GM10266 (cell line): ENCODE measurements around the gene BAIAP2L2.

Experiments used
- DNase-seq: peaks from one replicate; pipeline ENCODE4 v3.0.0; 2012; ENCODE audit errors: extremely low spot score
- TF ChIP-seq, protein P1 (sequence below): IDR thresholded peaks from 2 replicates; pipeline ENCODE4 v1.5.1; 2012; ENCODE audit warnings: mild to moderate bottlenecking, low read depth; ENCODE audit not compliant: control insufficient read depth, insufficient read depth; ENCODE audit errors: missing control alignments

BAIAP2L2 gene

DNA sequence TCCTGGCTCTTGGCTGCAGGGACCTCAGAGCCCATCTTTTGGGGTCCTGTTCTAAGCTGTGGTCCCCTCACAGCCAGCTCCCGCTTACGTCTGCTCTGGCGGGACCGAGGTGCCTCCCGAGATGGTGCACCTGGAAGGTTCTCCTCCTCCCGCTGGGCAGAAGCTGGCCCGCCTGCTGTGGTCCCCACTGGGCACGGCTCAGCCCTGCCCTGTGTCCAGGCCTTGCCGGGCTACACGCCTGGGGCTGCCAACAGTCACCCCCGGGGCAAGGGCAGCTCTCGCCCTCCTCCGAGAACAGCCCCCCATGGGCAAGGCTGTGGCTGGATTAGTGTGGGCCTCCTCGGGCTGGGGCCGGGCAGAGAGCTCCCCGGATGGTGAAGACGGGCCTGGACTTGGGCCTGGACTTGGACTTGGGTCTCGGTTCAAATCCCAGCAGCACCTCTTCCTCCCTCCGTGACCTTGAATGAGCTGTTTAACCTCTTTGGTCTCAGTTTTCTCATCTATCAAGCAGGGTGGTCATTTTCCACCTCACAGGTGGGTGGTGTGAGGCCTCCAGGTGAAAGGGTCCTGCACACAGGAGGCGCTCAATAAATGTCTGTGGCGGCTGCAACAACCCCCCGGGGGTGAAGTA is 998 bp downstream of the BAIAP2L2 start:
- peak; percentile 56 for DNase-seq
- TF ChIP-seq, protein P1, sequence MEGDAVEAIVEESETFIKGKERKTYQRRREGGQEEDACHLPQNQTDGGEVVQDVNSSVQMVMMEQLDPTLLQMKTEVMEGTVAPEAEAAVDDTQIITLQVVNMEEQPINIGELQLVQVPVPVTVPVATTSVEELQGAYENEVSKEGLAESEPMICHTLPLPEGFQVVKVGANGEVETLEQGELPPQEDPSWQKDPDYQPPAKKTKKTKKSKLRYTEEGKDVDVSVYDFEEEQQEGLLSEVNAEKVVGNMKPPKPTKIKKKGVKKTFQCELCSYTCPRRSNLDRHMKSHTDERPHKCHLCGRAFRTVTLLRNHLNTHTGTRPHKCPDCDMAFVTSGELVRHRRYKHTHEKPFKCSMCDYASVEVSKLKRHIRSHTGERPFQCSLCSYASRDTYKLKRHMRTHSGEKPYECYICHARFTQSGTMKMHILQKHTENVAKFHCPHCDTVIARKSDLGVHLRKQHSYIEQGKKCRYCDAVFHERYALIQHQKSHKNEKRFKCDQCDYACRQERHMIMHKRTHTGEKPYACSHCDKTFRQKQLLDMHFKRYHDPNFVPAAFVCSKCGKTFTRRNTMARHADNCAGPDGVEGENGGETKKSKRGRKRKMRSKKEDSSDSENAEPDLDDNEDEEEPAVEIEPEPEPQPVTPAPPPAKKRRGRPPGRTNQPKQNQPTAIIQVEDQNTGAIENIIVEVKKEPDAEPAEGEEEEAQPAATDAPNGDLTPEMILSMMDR = no peak

DNA sequence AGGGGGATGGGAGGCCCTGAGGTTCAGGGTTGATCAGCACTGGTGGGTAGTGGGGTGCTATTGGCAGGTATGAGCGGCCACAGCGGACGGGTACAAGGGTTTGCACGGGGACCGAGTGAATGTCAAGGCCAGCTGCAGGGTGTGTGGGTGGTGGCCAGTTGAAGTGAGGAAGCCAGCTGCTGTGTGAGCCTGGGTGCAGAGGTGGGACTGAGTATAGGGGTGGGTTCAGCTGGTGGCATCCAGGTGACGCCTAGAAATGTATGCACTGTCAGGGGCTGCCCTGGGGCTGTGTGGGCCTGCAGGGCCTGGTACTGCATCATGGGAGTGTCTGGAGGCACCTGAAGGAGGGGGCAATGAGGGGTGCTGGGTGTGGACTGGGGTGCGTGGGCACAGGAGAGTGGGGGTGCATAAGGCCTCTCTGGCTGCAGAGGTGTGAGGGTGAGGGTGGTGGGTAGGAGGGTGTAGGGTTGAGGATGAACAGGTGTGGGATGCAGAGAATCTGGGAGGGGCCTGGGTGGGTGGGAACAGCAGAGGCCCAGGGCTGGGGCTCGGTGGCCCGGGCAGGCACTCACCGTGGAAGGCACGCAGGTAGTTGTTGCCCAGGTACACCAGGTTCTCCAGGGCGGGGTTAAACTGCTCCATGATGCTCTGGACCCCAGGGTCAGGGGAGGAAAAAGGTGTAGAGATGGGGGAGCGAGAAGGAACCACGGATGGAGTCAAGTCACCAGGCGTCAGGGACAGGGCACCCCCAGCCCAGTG is 1.7 kb downstream of the BAIAP2L2 start:
- TF ChIP-seq, protein P1 = no peak
- DNase-seq = no peak

DNA sequence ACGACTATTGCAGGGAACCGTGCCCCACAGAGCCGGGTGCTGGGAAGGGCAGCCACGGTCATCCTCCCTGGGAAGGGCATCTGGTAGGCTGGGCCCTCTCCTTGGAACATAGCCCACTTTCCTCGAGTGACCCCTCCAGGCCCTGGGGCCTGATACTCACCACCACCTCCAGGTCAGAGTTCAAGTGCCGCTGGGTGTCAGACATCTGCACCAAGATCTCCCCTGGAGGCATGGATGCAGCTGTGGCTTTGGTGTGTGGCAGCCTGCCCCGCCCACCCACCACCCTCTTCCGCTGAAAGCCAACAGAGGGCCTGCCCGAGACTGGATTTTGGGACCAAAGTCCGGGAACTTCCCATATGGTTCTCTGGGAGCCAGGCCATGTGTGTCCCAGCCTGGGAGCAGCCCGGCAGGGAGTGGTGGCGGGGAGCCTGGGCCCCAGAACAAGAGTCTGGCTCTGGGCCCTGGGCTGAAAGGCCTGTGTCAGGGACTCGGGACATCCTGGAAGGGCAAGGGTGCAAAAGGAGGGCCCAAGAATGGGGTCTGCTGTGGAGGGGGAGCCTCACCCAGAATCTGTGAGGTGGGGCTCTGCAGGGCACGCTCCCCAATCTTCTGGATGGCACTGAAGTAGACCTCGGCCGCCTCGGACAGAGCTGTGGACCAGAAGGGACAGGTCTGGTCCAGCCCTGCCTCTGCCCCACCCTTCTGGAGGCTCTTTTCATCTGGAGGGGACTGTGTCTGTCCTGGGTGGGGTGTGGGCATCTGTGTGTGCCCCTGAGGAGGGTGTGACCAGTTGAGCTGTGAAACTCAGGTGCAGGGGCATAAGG is 2.6 kb downstream of the BAIAP2L2 start:
- TF ChIP-seq, protein P1 = no peak
- DNase-seq = no peak

DNA sequence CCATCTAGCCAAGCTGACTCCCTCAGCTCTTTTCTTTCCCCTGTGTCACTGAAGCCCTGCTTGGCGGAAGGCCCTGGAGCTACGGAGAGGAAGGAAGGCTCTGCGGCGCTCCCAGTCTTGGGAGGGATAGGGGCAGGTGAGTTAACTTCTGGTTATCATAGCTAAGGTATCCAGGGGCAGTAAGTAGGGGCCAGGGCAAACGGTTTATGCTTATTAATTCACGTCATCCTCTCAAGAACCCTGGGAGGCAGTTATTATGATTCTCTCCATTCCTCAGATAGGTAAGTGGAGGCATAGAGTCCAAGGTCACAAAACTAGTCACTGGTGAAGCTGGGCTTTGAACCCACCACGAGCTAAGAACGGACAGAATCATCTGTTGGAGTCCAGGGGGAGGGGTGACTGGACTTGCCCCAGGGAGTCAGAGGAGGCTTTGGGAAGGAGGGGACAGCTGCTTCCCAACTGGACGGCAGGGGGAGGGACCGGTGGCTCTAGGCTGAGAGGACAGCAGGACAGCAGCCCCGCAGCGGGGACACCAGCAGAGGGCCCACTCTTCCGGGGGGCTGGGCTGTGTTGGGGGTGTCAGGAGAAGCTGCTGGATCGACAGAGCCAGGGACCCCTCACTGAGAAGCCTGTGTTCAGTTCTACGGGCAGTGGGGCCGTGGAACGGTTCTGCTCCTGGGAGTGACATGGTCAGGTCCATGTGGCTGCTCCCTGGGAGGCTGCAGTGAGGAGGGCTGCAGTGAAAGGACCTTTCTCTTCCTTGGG is 3.5 kb downstream of the BAIAP2L2 start:
- TF ChIP-seq, protein P1 = no peak
- DNase-seq = no peak

DNA sequence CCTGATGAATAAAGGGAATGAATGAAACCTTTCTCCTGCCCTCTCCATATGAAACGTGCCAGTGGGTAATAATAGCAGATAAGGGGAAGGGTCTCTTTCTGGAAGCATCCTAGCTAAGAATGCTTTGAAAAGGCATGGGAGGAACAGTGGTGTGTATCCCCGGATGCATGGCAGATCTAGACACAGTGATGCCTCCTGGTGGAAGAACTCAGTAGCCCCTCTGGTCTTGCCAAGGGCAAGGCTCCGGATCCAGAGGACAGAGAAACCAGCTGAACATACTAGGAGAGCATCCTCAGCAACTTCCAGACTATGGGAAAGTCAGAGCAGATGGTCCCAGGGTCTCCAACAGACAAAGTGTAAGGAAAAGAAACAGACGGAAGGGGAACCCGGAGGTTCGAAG is 6.4 kb downstream of the BAIAP2L2 start:
- DNase-seq = no peak
- TF ChIP-seq, protein P1 = peak; percentile 17

DNA sequence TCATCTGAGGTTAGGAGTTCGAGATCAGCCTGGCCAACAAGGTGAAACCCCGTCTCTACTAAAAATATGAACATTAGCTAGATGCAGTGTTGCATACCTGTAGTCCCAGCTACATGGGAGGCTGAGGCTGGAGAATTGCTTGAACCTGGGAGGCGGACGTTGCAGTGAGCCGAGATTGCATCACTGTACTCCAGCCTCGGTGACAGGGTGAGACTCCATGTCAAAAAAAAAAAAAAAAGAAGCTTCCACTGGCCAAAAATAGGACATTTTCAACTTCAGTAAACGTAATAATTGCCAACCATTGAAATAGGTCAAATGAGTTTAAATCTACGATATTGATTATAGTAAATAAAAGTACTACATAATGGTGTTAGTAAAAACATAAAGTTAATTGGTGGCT is 6.8 kb downstream of the BAIAP2L2 start:
- DNase-seq = no peak
- TF ChIP-seq, protein P1 = no peak
